ENCODE results near the gene SHROOM3.

Gene SHROOM3

DNA sequence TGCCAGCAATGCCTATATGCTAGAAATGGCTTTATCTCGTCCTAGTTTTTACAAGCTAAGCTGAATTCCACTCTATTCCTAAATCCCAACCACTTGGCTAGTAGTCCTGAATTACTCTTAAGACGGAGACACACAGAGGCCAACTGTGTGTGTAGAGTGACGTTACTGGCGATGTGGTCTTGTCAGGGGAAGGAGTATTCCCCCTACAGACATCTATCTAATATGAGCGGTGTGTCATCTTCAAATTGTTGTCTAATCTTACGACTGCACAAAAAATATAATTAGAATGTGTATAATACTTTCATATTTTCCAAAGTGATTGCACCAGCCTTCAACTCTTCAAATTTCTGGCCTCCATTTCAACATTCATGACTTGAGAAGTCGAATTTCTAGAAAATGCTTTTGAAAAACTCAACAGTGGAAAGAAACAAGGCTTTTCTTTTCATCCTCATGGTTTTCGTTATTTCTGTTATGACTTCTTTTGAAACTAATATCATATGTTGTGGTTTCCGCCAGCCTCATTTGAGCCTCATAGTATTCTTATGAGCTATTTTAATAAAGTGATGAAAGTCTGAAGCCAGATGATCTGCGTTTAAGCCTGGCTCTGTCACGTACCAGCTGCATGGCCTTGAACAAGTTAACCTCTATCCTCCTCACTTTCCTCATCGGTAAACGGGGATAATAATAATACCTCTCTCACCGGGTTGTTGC is 330.6 kb downstream of the SHROOM3 start:
- H3K36me3 Mint-ChIP-seq: no peaks in the 10 kb centered on the region
- H3K4me3 Mint-ChIP-seq: no peak overlapping the region
- peak; percentile 29 for ATAC-seq
- H3K9me3 Mint-ChIP-seq: peaks cover 3% of the 10 kb centered on the region
- no peaks in the 10 kb centered on the region for H3K4me1 Mint-ChIP-seq
- H3K27ac Mint-ChIP-seq: no peak overlapping the region
- peaks cover 58% of the 10 kb centered on the region for H3K27me3 Mint-ChIP-seq

DNA sequence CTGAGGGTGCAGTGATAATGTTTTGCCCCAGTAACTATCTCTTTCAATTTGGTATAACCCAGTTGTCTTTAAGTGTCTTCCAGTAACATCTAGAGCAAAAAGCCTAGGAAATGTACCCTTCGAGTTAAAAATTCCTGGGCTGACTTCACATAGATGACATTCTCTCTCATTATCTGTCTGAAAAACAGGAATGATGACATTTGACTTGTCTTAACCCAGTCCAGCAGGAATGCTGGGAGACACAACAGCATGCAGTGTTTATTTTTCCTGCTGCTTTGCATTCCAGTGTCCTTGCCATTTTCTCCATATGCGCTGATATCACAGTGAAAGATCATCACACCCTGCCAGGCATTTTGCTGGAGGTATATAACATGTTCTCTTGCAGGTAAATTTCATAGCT is 333.0 kb downstream of the SHROOM3 start:
- peaks cover 8% of the 10 kb centered on the region for H3K4me1 Mint-ChIP-seq
- peaks cover 3% of the 10 kb centered on the region for H3K9me3 Mint-ChIP-seq
- peaks cover 48% of the 10 kb centered on the region for H3K27me3 Mint-ChIP-seq
- no peak overlapping the region for H3K4me3 Mint-ChIP-seq
- H3K36me3 Mint-ChIP-seq: no peaks in the 10 kb centered on the region
- no peak for ATAC-seq
- no peak overlapping the region for H3K27ac Mint-ChIP-seq

DNA sequence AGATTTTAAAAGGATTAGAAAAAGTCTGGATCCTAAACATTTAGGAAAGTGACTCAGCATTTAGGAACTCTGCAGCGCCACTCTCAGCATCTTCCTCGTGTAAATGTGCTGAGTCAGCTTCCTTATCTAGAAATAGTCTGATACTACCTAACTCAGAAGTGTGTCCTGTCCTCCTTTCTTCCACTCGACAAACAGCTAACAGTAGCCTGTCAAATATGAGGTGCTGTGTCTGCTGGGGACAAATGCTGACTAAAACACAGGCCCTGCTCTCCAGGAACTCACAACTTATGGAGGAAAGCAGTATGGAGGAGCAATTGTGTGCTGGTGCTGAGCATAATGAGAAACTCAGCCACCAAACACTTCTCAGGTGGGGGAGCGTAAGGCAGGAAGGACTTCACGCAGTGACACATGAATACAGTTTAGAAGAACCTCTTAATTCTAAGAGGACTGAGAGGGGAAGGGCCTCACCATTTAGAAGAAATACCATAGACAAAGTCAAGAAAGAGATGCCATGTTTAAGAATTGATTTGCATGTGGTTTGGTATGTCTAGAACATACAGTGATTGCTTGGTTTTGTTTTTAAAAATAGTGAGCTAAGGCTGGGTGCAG is 337.6 kb downstream of the SHROOM3 start:
- ATAC-seq: no peak
- Mint-ChIP-seq H3K27me3 (peaks cover 21% of the 10 kb centered on the region), H3K9me3 (peaks cover 3% of the 10 kb centered on the region), H3K4me3 (no peak overlapping the region), H3K27ac (no peak overlapping the region), H3K36me3 (no peaks in the 10 kb centered on the region), H3K4me1 (peaks cover 9% of the 10 kb centered on the region)

DNA sequence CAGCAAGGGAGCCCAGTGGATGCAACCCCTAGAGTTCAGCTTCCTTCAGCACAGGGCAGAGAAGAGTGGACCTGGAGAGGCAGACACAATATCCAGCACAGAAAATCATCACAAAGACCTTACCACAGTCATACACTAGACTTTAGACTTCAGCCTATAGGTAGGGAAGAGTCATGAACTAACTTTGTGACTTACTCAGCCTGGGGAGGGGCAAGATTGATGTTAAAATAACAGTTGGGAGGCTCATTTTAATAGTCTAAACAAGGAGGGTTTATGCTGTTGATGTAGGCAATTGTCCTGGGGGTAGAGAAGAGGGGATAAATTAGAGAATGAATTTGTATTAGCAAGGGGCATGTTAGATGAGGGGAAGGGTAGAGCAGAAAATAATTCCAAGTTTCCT is 338.7 kb downstream of the SHROOM3 start:
- no peak overlapping the region for H3K4me3 Mint-ChIP-seq
- peaks cover 16% of the 10 kb centered on the region for H3K27me3 Mint-ChIP-seq
- H3K36me3 Mint-ChIP-seq: no peaks in the 10 kb centered on the region
- peak; percentile 12 for ATAC-seq
- no peak overlapping the region for H3K27ac Mint-ChIP-seq
- H3K4me1 Mint-ChIP-seq: peaks cover 9% of the 10 kb centered on the region
- H3K9me3 Mint-ChIP-seq: peaks cover 3% of the 10 kb centered on the region

DNA sequence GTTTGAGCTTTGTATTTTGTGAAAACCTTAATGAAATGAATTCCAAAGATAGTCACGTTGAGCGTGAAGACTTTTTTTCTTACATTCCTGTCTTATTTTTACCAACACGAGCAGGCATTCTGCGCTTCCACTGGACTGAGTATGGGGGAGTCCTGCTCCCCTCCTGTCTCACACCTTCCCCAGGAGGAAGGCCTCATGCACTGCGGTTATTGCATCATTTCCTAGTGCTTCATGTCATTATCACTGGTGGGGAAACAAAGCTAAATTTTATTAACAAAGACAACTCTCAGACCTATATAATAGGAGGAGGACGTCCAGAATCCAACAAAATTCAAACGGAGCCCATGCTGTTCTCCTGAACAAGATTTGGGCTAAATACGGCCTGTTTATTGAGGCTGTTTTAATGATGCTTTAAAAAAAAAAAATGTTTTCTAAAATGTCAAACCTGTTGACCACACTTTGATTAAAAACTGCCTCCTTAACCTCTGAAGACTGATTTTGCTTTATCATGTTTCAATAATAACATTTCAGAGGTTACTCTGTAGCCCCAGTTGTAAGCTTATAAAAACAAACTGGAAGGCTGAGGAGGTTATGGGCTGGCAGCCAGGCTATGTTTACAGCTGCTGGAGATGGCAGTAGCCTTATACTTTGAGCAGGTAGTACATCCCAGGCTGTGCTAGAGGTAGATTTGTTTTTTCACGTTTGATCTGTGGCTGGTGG is 344.9 kb downstream of the SHROOM3 start:
- no peak overlapping the region for H3K27ac Mint-ChIP-seq
- H3K4me1 Mint-ChIP-seq: no peaks in the 10 kb centered on the region
- H3K9me3 Mint-ChIP-seq: no peaks in the 10 kb centered on the region
- H3K4me3 Mint-ChIP-seq: no peak overlapping the region
- peaks cover 34% of the 10 kb centered on the region for H3K27me3 Mint-ChIP-seq
- H3K36me3 Mint-ChIP-seq: no peaks in the 10 kb centered on the region
- ATAC-seq: no peak

DNA sequence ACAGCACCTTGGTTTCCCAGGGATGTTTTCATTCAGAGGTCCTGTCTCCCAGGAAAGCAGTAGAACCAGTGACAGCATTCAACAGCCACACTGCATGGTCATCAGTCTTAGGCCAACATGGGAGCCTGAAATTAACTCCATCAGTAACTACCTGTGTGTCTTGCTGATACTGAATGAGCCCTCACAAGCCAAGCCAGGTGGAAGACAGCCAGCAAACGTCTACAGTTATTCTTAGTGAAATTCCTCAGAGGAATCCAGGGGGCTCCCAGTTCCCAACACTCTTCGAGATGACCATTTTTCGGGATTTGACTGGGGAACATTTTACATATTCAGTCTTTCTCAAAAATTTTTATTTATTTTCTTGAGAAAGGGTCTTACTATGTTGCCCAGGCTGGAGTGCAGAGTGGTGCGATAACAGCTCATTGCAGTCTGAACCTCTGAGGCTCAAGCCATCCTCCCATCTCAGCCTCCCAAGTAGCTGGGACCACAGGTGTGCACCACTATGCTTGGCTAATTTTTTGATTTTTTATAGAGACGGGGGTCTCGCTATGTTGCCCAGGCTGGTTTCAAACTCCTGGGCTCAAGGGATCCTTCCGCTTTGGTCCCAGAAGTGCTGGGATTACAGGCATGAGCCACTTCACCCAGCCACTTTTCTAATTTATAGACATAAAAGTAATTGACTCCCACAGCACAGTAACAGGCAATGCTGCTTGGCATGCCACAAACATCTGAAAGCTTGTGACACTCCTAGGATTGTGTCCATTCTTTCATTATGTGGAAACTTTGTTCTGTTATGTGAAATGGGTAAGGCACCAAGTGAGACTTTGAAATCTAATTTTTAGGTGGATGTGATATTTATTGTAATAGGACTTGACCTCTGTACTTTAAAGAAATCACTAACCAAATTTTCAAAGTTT is 346.0 kb downstream of the SHROOM3 start:
- Mint-ChIP-seq H3K9me3 (no peaks in the 10 kb centered on the region), H3K36me3 (no peaks in the 10 kb centered on the region), H3K4me1 (no peaks in the 10 kb centered on the region), H3K27me3 (peaks cover 46% of the 10 kb centered on the region), H3K27ac (no peak overlapping the region), H3K4me3 (no peak overlapping the region)
- ATAC-seq: no peak

DNA sequence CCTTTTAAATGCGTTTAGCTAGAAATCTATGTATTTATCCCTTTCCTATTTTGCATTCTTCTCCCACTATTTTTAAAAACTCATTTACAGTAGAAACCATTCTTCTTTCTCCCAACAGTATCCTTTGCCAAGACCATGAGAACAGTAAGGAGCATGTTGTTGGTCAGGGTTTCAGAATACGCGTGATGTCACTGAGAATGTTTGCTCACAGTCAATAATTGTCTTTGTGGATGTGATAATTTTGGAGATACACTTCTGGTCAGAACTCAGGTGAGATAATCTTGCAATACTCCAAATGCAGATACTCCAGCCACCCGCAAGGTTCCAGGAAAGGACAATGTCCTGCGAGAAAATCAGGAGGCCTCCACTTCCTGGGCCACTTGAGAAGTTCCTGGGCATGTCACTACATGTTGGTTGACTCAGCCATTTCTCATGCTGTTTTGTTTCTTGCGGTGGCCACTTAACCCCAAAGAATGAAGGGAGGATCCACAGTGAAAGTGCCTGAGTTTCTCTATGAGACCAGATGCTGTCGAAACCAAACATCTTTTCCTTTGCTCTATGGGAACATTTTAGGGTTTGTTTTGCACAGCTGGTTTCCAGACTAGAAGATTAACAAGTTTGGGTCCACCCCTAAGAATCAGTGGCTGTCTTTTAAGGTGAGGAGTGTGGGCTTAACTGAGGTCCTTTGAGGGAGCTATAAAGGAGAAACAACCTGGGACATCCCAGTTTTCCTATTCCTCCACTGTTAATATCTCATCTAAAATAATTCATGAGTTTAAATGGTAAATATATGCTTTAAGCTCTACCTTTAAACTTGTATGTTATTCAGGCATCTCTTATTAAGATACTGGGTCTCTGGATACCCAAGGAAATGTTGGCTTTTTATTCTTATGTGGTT is 346.9 kb downstream of the SHROOM3 start:
- H3K27me3 Mint-ChIP-seq: peaks cover 55% of the 10 kb centered on the region
- H3K36me3 Mint-ChIP-seq: no peaks in the 10 kb centered on the region
- H3K27ac Mint-ChIP-seq: no peak overlapping the region
- H3K4me1 Mint-ChIP-seq: no peaks in the 10 kb centered on the region
- ATAC-seq: no peak
- no peak overlapping the region for H3K4me3 Mint-ChIP-seq
- H3K9me3 Mint-ChIP-seq: no peaks in the 10 kb centered on the region

DNA sequence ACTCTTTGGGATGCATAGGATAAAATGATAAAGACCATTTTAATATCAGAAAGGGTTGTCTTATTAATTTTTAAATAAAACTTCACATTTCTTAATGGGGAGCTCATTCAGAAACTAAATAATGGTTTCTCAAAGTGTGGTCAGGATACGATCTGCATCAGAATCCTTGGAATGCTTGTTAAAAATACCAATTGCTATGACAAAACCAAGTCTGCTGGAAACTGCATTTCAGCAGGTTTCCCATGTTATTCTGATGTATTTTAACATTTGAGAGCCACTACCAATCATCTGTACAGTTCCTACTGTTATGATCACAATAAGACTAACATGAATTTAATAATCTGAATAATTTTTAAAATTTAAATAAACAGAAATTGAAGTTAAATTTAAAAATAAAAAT is 347.8 kb downstream of the SHROOM3 start:
- no peak overlapping the region for H3K27ac Mint-ChIP-seq
- H3K9me3 Mint-ChIP-seq: no peaks in the 10 kb centered on the region
- ATAC-seq: no peak
- H3K4me3 Mint-ChIP-seq: no peak overlapping the region
- no peaks in the 10 kb centered on the region for H3K36me3 Mint-ChIP-seq
- H3K27me3 Mint-ChIP-seq: peaks cover 64% of the 10 kb centered on the region
- H3K4me1 Mint-ChIP-seq: no peaks in the 10 kb centered on the region

DNA sequence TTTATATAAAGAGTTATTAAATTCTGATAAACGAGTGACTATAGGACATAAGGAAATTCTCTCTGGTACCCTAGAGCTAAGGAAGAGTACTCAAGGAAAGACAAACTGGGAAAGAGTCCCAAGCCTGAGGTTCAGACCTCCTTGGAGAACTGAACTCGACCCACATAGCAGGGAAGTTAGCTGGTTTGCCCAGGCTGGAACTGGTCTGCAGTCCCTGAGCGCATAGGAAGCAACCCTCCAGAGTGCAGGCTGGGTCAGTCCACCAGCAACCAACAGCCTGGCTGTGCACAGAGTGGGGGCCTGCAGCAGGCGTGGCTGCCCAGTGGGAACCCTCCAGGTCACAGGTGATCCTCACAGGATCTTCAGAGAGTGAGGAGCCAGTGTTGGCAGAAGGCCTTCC is 348.8 kb downstream of the SHROOM3 start:
- H3K9me3 Mint-ChIP-seq: peaks cover under 1% of the 10 kb centered on the region
- no peak overlapping the region for H3K4me3 Mint-ChIP-seq
- H3K36me3 Mint-ChIP-seq: no peaks in the 10 kb centered on the region
- no peak for ATAC-seq
- no peak overlapping the region for H3K27ac Mint-ChIP-seq
- H3K4me1 Mint-ChIP-seq: no peaks in the 10 kb centered on the region
- peaks cover 57% of the 10 kb centered on the region for H3K27me3 Mint-ChIP-seq

DNA sequence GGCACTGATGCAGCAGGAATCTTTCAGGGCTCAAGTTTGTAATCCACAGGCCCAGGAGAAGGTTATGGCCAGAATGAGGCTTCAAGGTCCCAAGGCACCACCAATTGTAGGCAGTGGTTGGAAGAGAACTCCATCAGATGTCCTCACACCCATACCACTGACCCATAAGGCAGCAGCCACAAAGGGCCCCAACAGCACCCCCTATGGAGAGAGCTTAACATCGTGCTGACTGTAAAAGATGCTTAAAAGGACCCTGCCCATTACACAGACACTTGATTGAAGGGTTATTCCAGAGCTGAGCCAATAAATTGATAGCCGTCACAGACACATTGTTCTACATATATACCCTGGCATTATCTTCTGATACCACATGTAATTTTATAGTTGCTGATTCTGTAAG is 349.2 kb downstream of the SHROOM3 start:
- Mint-ChIP-seq H3K9me3 (peaks cover 5% of the 10 kb centered on the region), H3K27ac (no peak overlapping the region), H3K27me3 (peaks cover 55% of the 10 kb centered on the region), H3K4me3 (no peak overlapping the region), H3K4me1 (no peaks in the 10 kb centered on the region), H3K36me3 (no peaks in the 10 kb centered on the region)
- ATAC-seq: no peak

DNA sequence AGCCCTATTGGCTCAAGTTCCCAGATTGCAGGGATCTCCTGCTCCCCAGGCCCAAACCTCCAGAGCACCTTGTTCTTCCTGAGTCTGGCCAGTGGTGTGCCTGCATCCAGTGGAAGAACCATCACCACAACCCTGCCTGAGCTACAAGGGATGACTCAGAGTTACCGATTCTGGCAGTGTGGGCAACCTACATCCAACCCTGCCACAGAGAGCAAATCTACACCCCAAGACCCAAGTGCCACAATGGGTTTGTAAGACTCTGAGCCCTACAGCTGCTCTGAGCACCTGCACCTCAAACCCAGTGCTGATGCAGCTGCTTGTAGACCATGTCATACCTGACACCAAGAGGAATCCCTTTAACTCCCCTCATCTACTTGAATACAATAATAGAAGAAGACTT is 352.9 kb downstream of the SHROOM3 start:
- no peak for ATAC-seq
- Mint-ChIP-seq H3K4me1 (no peaks in the 10 kb centered on the region), H3K4me3 (no peak overlapping the region), H3K9me3 (peaks cover 9% of the 10 kb centered on the region), H3K27ac (no peak overlapping the region), H3K27me3 (peaks cover 70% of the 10 kb centered on the region), H3K36me3 (no peaks in the 10 kb centered on the region)

DNA sequence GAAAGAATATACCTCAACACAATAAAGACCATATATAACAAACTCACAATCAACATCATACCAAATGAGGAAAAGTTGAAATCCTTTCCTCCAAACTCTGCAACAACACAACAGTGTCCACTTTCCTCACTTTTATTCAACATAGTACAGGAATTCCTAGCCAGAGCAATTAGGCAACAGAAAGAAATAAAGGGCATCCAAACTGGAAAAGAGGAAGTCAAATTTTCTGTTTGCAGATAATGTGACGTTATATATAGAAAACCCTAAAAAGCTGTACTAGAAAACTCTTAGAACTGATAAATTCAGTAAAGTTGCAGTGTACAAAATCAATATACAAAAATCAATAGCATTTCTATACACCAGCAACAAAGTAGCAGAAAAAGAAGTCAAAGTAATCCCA is 355.3 kb downstream of the SHROOM3 start:
- no peaks in the 10 kb centered on the region for H3K36me3 Mint-ChIP-seq
- ATAC-seq: no peak
- H3K27ac Mint-ChIP-seq: no peak overlapping the region
- H3K27me3 Mint-ChIP-seq: peaks cover 47% of the 10 kb centered on the region
- peaks cover 9% of the 10 kb centered on the region for H3K9me3 Mint-ChIP-seq
- no peaks in the 10 kb centered on the region for H3K4me1 Mint-ChIP-seq
- no peak overlapping the region for H3K4me3 Mint-ChIP-seq

DNA sequence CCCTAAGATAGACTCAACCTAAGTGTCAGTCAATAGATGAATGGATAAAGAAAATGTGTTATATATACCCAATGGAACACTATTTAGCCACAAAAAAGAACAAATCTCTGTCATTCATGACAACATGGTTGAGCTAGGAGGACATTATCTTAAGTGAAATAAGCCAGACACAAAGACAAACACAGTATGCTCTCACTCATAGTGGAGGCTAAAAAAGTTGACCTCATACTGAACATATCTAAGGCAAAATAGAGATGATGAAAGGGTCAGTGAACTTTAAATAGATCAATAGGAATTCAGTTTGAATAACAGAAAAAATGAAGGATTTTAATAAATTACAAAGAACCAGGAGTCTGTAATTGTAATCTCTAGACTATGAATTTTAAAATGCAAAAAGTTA is 356.4 kb downstream of the SHROOM3 start:
- no peak for ATAC-seq
- Mint-ChIP-seq H3K36me3 (no peaks in the 10 kb centered on the region), H3K9me3 (peaks cover 9% of the 10 kb centered on the region), H3K4me1 (no peaks in the 10 kb centered on the region), H3K27me3 (peaks cover 36% of the 10 kb centered on the region), H3K27ac (no peak overlapping the region), H3K4me3 (no peak overlapping the region)

DNA sequence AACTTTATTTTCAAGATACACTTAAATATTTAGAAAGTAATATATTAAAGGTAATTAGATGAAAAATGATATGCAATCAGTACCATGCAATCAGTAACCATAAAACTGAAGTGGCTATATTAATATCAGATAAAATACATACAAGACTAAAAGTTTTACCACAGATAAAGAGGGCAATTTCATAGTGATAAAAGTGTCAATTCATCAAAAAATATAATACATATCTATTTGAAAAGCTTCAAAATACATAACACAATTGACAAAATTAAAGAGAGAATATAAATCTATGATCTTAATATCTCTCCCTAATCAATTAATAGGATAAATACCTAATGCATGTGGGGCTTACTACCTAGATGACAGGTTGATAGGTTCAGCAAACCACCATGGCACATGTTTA is 357.4 kb downstream of the SHROOM3 start:
- no peak overlapping the region for H3K27ac Mint-ChIP-seq
- no peaks in the 10 kb centered on the region for H3K4me1 Mint-ChIP-seq
- peaks cover 9% of the 10 kb centered on the region for H3K9me3 Mint-ChIP-seq
- ATAC-seq: no peak
- no peak overlapping the region for H3K4me3 Mint-ChIP-seq
- H3K27me3 Mint-ChIP-seq: peaks cover 30% of the 10 kb centered on the region
- no peaks in the 10 kb centered on the region for H3K36me3 Mint-ChIP-seq

All from stimulated activated memory B cell treated with anti-CD40 and anti-IgM and Interleukin-4, amounts not matched to agents 10 μg/mL and 1 μg/mL and 100 μg/mL, for 72 hours (primary cell).